GM18505 (cell line): ENCODE results near the gene KLF7.

Experiments used
- ATAC-seq: cut with Tn5 transposase; IDR thresholded peaks from one replicate; pipeline ENCODE4 v1.9.1; 2021; ENCODE audit not compliant: unreplicated experiment
- POLR2A ChIP-seq: IDR thresholded peaks from 4 replicates; pipeline ENCODE4 v1.6.1; 2011; ENCODE audit warnings: borderline replicate concordance; ENCODE audit not compliant: insufficient read depth, insufficient read length; ENCODE audit errors: extremely low read depth

Gene KLF7

DNA sequence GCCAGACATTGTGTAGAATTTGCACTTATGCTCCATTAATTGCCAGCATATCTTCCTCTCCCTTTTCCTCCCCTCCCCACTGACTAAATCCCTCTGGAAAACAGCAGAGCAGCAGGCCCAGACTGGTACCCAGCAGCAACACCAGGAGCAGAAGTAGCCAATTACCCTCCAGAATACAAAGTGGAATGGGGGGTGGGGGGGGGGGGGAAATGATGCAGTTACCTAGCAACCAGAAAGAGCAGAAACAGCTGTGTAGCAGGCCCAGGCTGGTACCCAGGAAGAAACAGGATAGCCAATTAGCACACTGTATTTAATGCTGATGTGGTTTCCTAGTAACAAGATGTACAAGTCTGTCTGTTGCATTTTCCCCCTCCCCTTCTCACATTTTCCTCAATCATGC, 52.3 kb downstream of the KLF7 start:
- TF ChIP-seq POLR2A = no peak
- no peak for ATAC-seq

DNA sequence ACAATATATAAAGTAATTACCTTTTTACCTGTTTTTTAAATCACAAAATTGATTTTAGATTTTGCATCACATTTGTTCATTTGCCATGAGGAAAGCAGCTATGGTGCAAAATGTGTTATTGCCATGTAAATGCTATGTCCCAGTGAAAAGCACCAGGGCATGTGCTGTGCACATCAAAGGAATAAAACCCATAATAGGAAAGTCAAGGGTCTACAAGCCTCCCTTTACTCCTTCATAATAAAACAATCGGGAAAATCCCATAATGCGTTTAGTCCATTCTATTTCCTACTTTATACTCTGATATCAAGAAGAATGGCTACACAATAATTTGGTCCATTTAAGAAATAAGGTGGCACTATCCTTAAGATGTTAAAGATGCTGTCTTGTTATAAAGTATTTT, 53.0 kb downstream of the KLF7 start:
- TF ChIP-seq POLR2A = no peak
- ATAC-seq = no peak

DNA sequence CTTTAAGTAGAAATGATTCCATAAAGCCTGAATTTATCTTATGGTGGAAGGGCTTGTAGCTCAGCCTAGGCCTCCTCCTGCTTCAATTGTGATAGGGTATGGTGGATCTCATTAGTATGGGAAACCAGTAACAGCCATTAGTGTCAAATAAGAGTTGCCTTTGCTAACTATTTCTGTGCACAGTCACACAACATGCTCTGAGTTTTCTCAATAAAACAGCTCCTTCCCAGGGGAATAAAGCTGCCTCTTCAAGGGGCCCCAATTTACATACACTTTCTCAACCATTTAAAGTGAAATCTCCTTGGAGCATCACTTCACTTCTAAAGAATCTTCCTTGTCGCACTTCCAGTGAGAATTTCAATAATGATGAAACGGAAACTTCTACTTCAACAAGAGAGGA, 53.4 kb downstream of the KLF7 start:
- no peak for ATAC-seq
- no peak for TF ChIP-seq POLR2A

GRCh38 chr2:207111757-207112156, 54.0 kb downstream of the KLF7 start:
- ATAC-seq = no peak
- TF ChIP-seq POLR2A = no peak

GRCh38 chr2:207110715-207111114, 55.0 kb downstream of the KLF7 start:
- TF ChIP-seq POLR2A = no peak
- ATAC-seq = no peak

DNA sequence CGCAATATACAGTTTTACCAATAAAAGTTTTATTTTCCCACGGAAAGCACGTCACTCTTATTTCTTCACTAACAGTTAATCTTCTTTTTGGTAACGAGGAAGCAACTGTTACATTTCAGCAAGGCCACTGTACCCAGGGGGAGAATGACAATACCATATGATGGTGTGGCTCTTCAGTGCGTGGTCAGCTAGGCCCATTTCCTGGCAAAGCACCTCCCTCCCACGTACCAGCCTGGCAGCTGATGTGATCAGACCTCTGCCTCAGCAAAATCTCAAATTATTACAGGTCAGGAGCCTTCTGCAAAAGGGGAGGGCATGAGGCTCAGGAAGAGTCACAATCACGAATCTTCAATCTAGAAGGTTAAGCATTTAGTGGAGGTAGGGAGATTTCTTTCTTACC, 55.4 kb downstream of the KLF7 start:
- no peak for TF ChIP-seq POLR2A
- ATAC-seq = no peak

- TF ChIP-seq POLR2A = no peak
- ATAC-seq = no peak
Measured at GRCh38 chr2:207109768-207110167, 56.0 kb downstream of the KLF7 start.

GRCh38 chr2:207108440-207108839, 57.3 kb downstream of the KLF7 start:
- ATAC-seq = no peak
- no peak for TF ChIP-seq POLR2A

DNA sequence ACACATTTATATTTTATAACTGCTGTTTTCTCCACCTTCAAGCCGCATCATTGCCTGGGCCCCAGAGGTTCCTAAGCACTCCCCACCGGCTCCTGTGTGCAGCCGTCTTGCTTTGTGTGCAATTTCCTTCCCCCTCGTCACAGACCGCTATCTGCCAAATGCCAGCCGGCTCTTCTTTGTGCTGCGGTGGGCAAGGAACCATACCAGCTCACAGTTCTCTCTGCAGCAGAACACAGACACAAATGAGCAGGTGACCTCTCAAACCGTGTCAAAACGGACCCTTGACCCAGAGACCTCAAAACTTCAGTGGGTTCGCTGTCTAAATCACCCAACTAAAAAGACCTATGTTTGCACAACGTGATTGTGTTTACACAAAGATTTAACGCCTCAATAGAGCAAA, 58.2 kb downstream of the KLF7 start:
- no peak for TF ChIP-seq POLR2A
- no peak for ATAC-seq

GRCh38 chr2:207107131-207107530, 58.6 kb downstream of the KLF7 start:
- no peak for ATAC-seq
- no peak for TF ChIP-seq POLR2A

DNA sequence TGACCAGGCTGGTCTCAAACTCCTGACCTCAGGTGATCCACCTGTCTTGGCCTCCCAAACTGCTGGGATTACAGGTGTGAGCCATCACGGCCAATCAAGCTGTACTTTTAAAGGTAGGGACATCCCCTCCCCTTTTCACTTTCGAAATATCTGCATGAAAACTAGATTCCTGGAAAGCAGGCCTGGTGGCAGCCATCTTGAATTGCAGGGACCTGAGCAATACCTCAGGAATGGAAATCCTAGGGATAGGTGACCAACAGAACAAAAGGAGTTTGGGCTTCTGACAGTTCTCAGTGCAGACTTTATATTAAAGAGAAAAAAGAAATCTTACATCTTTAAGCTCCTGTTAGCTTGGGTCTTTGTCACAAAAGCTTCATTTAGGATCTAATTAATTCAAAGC, 62.6 kb downstream of the KLF7 start:
- no peak for ATAC-seq

GRCh38 chr2:207101984-207102383, 63.8 kb downstream of the KLF7 start:
- TF ChIP-seq POLR2A = no peak
- ATAC-seq = no peak

More for the DNA sequence above, 62.6 kb downstream of the KLF7 start:
- no peak for TF ChIP-seq POLR2A

GRCh38 chr2:207097278-207097677, 68.5 kb downstream of the KLF7 start:
- no peak for TF ChIP-seq POLR2A
- no peak for ATAC-seq

DNA sequence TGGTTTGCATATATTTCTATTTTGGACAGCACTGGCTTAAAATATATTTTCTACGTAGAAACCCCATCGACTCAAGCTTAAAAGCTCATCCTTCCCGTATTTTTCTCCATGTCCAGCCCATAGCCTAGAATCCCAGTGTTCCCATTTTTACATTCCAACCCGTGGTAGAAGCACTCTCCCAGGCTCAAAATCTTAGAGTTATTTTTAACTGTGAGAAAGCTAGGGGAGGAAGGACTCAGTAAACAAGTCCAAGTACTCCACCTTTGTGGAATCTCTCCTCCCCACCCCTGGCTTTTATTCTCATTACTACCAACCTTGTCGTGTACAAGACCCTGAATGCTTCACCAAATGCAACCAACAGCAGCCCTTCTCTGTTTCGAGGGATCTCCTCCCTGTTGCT, 69.8 kb downstream of the KLF7 start:
- ATAC-seq = no peak
- TF ChIP-seq POLR2A = no peak

DNA sequence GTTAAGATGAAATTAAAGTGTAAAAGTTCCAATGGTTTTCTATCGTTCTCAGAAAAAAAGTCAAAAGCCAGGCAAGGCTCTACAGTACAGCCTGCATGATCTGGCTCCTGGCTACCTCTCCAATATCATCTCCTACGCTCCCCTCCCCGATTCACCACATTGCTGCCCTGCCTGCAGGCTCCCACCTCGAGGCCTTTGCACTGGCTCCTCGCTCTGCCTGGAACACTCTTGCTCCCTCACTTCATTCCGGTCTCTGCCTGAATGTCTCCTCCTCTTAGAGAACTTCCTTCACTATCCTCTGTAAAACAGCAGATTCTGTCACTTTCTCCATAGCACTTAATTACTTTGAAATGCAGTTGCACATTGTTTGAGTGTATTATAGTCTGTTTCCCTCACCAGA, 72.5 kb downstream of the KLF7 start:
- ATAC-seq = no peak
- no peak for TF ChIP-seq POLR2A
